ENCODE measurements around the gene VSNL1.

DNA sequence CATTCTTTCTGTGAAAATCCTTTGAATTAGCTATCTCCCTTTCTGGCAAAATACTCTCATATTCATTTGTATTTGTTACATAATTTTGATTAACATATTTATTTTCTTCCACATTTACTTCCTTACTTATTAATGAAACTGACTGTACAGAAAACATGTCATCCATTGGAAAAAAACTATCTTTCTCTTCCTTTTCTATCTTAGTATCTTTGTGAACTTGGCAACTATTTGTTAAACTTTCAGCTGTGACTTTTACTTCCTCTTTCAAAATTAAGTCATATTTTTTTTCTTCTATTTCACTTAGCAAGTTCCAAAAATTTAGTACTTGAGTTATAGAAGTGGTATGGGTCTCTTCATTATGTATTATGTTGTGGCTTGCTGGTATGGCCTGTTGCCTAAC, 24.8 kb upstream of the VSNL1 start:
- TF ChIP-seq, protein P1, sequence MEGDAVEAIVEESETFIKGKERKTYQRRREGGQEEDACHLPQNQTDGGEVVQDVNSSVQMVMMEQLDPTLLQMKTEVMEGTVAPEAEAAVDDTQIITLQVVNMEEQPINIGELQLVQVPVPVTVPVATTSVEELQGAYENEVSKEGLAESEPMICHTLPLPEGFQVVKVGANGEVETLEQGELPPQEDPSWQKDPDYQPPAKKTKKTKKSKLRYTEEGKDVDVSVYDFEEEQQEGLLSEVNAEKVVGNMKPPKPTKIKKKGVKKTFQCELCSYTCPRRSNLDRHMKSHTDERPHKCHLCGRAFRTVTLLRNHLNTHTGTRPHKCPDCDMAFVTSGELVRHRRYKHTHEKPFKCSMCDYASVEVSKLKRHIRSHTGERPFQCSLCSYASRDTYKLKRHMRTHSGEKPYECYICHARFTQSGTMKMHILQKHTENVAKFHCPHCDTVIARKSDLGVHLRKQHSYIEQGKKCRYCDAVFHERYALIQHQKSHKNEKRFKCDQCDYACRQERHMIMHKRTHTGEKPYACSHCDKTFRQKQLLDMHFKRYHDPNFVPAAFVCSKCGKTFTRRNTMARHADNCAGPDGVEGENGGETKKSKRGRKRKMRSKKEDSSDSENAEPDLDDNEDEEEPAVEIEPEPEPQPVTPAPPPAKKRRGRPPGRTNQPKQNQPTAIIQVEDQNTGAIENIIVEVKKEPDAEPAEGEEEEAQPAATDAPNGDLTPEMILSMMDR (conservative IDR thresholded peaks at IDR 0.05; ENCODE audit: low read length): no peak
- TF ChIP-seq EZH2phosphoT487 (IDR thresholded peaks at IDR 0.05; ENCODE audit: borderline replicate concordance): no peak

All from Loucy (cell line).